H9 (cell line): Measurements from ENCODE around the gene HOXC10. TPM values are rescaled to one million over a fixed set of nuclear protein-coding genes. Genes with fewer than 3 reads are reported as not detected.

Source experiments
- DNase-seq: peaks from one replicate; pipeline ENCODE4 v3.0.0-alpha.2; 2017
- H2AFZ ChIP-seq: one replicate; pipeline ENCODE4 v1.6.1; 2013; ENCODE audit warnings: mild to moderate bottlenecking, low read length, control low read depth, moderate library complexity
- H2AK5ac ChIP-seq: 2 replicates; pipeline ENCODE4 v1.6.1; 2013; ENCODE audit warnings: low read length, control low read depth, mixed read lengths; ENCODE audit not compliant: insufficient read length
- H2BK120ac ChIP-seq: one replicate; pipeline ENCODE4 v1.6.1; 2013; ENCODE audit warnings: low read depth, mild to moderate bottlenecking, low read length, control low read depth, inconsistent platforms; ENCODE audit not compliant: poor library complexity, severe bottlenecking
- H2BK12ac ChIP-seq: 2 replicates; pipeline ENCODE4 v1.6.1; 2013; ENCODE audit warnings: low read length, control low read depth, mixed read lengths, low read depth; ENCODE audit not compliant: insufficient read length
- H2BK15ac ChIP-seq: 2 replicates; pipeline ENCODE4 v1.6.1; 2013; ENCODE audit warnings: low read depth, low read length, control low read depth
- H2BK20ac ChIP-seq: one replicate; pipeline ENCODE4 v1.6.1; 2013; ENCODE audit warnings: low read depth, mild to moderate bottlenecking, low read length, control low read depth, inconsistent platforms; ENCODE audit not compliant: poor library complexity, severe bottlenecking
- H2BK5ac ChIP-seq: 2 replicates; pipeline ENCODE4 v1.6.1; 2013; ENCODE audit warnings: low read length, control low read depth, mixed read lengths; ENCODE audit not compliant: insufficient read length
- H3K14ac ChIP-seq: 2 replicates; pipeline ENCODE4 v1.6.1; 2013; ENCODE audit warnings: low read length, control low read depth; ENCODE audit not compliant: insufficient read depth
- H3K18ac ChIP-seq: 2 replicates; pipeline ENCODE4 v1.6.1; 2013; ENCODE audit warnings: low read depth, mild to moderate bottlenecking, mixed read lengths, low read length, control low read depth; ENCODE audit not compliant: insufficient read length
- H3K23ac ChIP-seq: 2 replicates; pipeline ENCODE4 v1.6.1; 2013; ENCODE audit warnings: low read length, control low read depth, mixed read lengths, low read depth; ENCODE audit not compliant: insufficient read length
- H3K23me2 ChIP-seq: 2 replicates; pipeline ENCODE4 v1.6.1; 2013; ENCODE audit warnings: low read depth, mild to moderate bottlenecking, mixed read lengths, low read length, control low read depth; ENCODE audit not compliant: insufficient read length, poor library complexity, severe bottlenecking
- H3K27ac ChIP-seq: 2 replicates; pipeline ENCODE4 v1.5.1; 2013; ENCODE audit warnings: low read length, control low read depth, mixed read lengths, low read depth; ENCODE audit not compliant: insufficient read length
- H3K27me3 ChIP-seq: 2 replicates; pipeline ENCODE4 v1.6.1; 2013; ENCODE audit warnings: low read length, control low read depth, inconsistent platforms; ENCODE audit not compliant: insufficient read depth
- H3K4ac ChIP-seq: 2 replicates; pipeline ENCODE4 v1.6.1; 2013; ENCODE audit warnings: low read depth, mild to moderate bottlenecking, control low read depth, inconsistent platforms, low read length, moderate library complexity
- H3K4me1 ChIP-seq: 2 replicates; pipeline ENCODE4 v1.6.1; 2013; ENCODE audit warnings: low read length, control low read depth, inconsistent platforms; ENCODE audit not compliant: insufficient read depth
- H3K4me2 ChIP-seq: 2 replicates; pipeline ENCODE4 v1.6.1; 2013; ENCODE audit warnings: low read length, control low read depth, mixed read lengths; ENCODE audit not compliant: insufficient read length, insufficient read depth
- H3K56ac ChIP-seq: 2 replicates; pipeline ENCODE4 v1.6.1; 2013; ENCODE audit warnings: low read depth, mild to moderate bottlenecking, mixed read lengths, low read length, control low read depth; ENCODE audit not compliant: insufficient read length
- H3K79me1 ChIP-seq: 2 replicates; pipeline ENCODE4 v1.6.1; 2013; ENCODE audit warnings: low read depth, mild to moderate bottlenecking, moderate library complexity, low read length, control low read depth, inconsistent platforms; ENCODE audit not compliant: insufficient read depth, poor library complexity, severe bottlenecking
- H3K79me2 ChIP-seq: 2 replicates; pipeline ENCODE4 v1.6.1; 2013; ENCODE audit warnings: low read length, control low read depth, inconsistent platforms; ENCODE audit not compliant: insufficient read depth
- H3K9ac ChIP-seq: 2 replicates; pipeline ENCODE4 v1.6.1; 2013; ENCODE audit warnings: low read length, control low read depth, mixed read lengths; ENCODE audit not compliant: insufficient read length; ENCODE audit errors: extremely low read depth
- H3K9me3 ChIP-seq: one replicate; pipeline ENCODE4 v1.6.1; 2013; ENCODE audit warnings: low read depth, low read length, inconsistent platforms; ENCODE audit not compliant: control insufficient read depth
- H3T11ph ChIP-seq: one replicate; pipeline ENCODE4 v1.6.1; 2013; ENCODE audit warnings: mild to moderate bottlenecking, low read length, control low read depth, inconsistent platforms
- H4K20me1 ChIP-seq: one replicate; pipeline ENCODE4 v1.6.1; 2013; ENCODE audit not compliant: control insufficient read depth, insufficient read length, insufficient read depth
- H4K5ac ChIP-seq: 2 replicates; pipeline ENCODE4 v1.6.1; 2013; ENCODE audit warnings: low read depth, mild to moderate bottlenecking, mixed read lengths, low read length, control low read depth; ENCODE audit not compliant: insufficient read length
- H4K8ac ChIP-seq: replicated peaks from 2 replicates; pipeline ENCODE4 v1.6.1; 2013; ENCODE audit warnings: low read length, control low read depth, mixed read lengths, low read depth; ENCODE audit not compliant: insufficient read length
- H4K91ac ChIP-seq: 2 replicates; pipeline ENCODE4 v1.6.1; 2013; ENCODE audit warnings: low read depth, mild to moderate bottlenecking, moderate library complexity, mixed read lengths, low read length, control low read depth; ENCODE audit not compliant: insufficient read length
- H3K27ac Mint-ChIP-seq, 3 experiments: 2 replicates in 2 of 3; 3 replicates in 1 of 3; pipeline ENCODE4 v1.8.0; 2020 to 2021; ENCODE audit warnings: mixed read lengths in 3 of 3, mild to moderate bottlenecking in 1 of 3, moderate library complexity in 1 of 3
- H3K27me3 Mint-ChIP-seq: 2 replicates; pipeline ENCODE4 v1.8.0; 2021; ENCODE audit warnings: low read depth, mild to moderate bottlenecking, moderate library complexity, mixed read lengths
- H3K36me3 Mint-ChIP-seq, 3 experiments: 2 replicates in 2 of 3; 3 replicates in 1 of 3; pipeline ENCODE4 v1.8.0; 2020 to 2021; ENCODE audit warnings: low read depth in 3 of 3, mixed read lengths in 3 of 3; ENCODE audit not compliant: insufficient read depth in 1 of 3
- H3K4me1 Mint-ChIP-seq, 2 experiments: 2 replicates each; pipeline ENCODE4 v1.8.0; 2020; ENCODE audit warnings: mixed read lengths in 2 of 2
- H3K4me3 Mint-ChIP-seq, 2 experiments: 2 replicates in 1 of 2; 3 replicates in 1 of 2; pipeline ENCODE4 v1.8.0; 2020 to 2021; ENCODE audit warnings: mild to moderate bottlenecking in 2 of 2, mixed read lengths in 2 of 2, moderate library complexity in 1 of 2
- H3K9me3 Mint-ChIP-seq, 2 experiments: 2 replicates in 1 of 2; 3 replicates in 1 of 2; pipeline ENCODE4 v1.8.0; 2020; ENCODE audit warnings: mild to moderate bottlenecking in 2 of 2, mixed read lengths in 2 of 2, moderate library complexity in 1 of 2
- CTCF ChIP-seq: fragments of 200-600 bp; sonication (generic); conservative IDR thresholded peaks from 3 replicates; pipeline ENCODE4 v1.8.0; 2021; ENCODE audit warnings: antibody characterized with exemption, mild to moderate bottlenecking
- WGBS: extraction: QIAGEN DNeasy Blood & Tissue Kit; methylation state at CpG from one replicate; pipeline ENCODE4 v1.1.7; 2013; ENCODE audit warnings: missing lambda C conversion rate, low lambda C conversion rate, mixed read lengths; ENCODE audit not compliant: insufficient read length; ENCODE audit errors: extremely low coverage; 5-methylcytosine and 5-hydroxymethylcytosine counted together
- total RNA-seq: library from RNA; stranded (reverse); gene quantifications from 2 replicates; pipeline ENCODE4 v1.2.1, GENCODE V29; 2021

The HOXC10 gene
- total RNA-seq, 1 experiment from 2014 or later = not detected

- Histone ChIP-seq H3K27ac (no peak overlapping the region), H3K9me3 (no peaks in the 10 kb centered on the region), H4K5ac (no peak overlapping the region), H3K14ac (no peak overlapping the region), H3K23ac (no peak overlapping the region), H2BK15ac (no peak overlapping the region), H2BK12ac (no peak overlapping the region), H4K91ac (no peak overlapping the region), H3K56ac (no peak overlapping the region), H2AK5ac (no peak overlapping the region), H3K9ac (no peak overlapping the region), H3K18ac (no peak overlapping the region), H3K4me1 (no peaks in the 10 kb centered on the region), H2BK20ac (no peak overlapping the region), H3K4ac (no peak overlapping the region), H2AFZ (no peak overlapping the region), H4K20me1 (no peaks in the 10 kb centered on the region), H2BK5ac (no peak overlapping the region), H3K4me2 (no peak overlapping the region), H4K8ac (no peak overlapping the region), H3K79me2 (no peaks in the 10 kb centered on the region), H3K23me2 (no peaks in the 10 kb centered on the region), H2BK120ac (no peak overlapping the region), H3K27me3 (peaks cover 97% of the 10 kb centered on the region), H3K79me1 (no peaks in the 10 kb centered on the region), H3T11ph (no peak overlapping the region)
- Mint-ChIP-seq H3K9me3 (peaks cover 12 to 15% of the 10 kb centered on the region in 2 experiments; a peak in 4 of 5 replicates), H3K4me3 (no peak overlapping the region), H3K27me3 (peaks cover 100% of the 10 kb centered on the region), H3K27ac (no peak overlapping the region; a peak in 1 of 7 replicates), H3K36me3 (peaks cover 0 to 2% (median 2%) of the 10 kb centered on the region in 3 experiments; a peak in 3 of 7 replicates), H3K4me1 (peaks cover 8 to 18% of the 10 kb centered on the region in 2 experiments)
- DNase-seq = no peak
- no peak for TF ChIP-seq CTCF
- WGBS = no CpG with 5 or more reads among the region's 15 CpGs
These were observed 6.2 kb upstream of the HOXC10 start for GRCh38 chr12:53978477-53979356.
